ENCODE results near the gene FTSJ1.
"Not testable (repeated sequence)": the region's sequence is repeated elsewhere in the genome, so short reads cannot be mapped to it uniquely, and the experiment has no call there.

GRCh38 chrX:48429606-48430005 lies 46.4 kb upstream of the FTSJ1 start:
- TF ChIP-seq CTCF, POLR2A (IDR thresholded peaks at IDR 0.05): not testable (repeated sequence)
